WI38 (cell line): ENCODE measurements around the gene RPS29.

Source experiments
- H3K4me3 ChIP-seq: 2 replicates; pipeline ENCODE4 v1.5.1; 2011; ENCODE audit warnings: low read depth, mild to moderate bottlenecking, control low read depth, low read length
- CTCF ChIP-seq: IDR thresholded peaks from 2 replicates; pipeline ENCODE4 v1.5.1; 2012; ENCODE audit warnings: low read depth, mild to moderate bottlenecking, control low read depth, low read length

RPS29 gene

GRCh38 chr14:49585803-49586672, at the start of gene RPS29:
RPS29 (minus strand) TSS chr14:49586380; CDS start chr14:49586346, 34 bp downstream.
- TF ChIP-seq CTCF: no peak
- peak within 1 kb of the TSS; percentile 77 for H3K4me3 ChIP-seq

- no peak for TF ChIP-seq CTCF
- H3K4me3 ChIP-seq: peak within 1 kb of the TSS; percentile 94
Measured at GRCh38 chr14:49634547-49635334, 48.6 kb upstream of the RPS29 start, which contains the start of gene DNAAF2. DNAAF2 (minus strand) TSS chr14:49635244; CDS start chr14:49635149, 95 bp downstream.

GRCh38 chr14:49633640-49634546, 47.7 kb upstream of the RPS29 start:
- H3K4me3 ChIP-seq: peak overlapping the region; percentile 94
- TF ChIP-seq CTCF: peak; percentile 70

- no peak for TF ChIP-seq CTCF
- no peak overlapping the region for H3K4me3 ChIP-seq
Measured at GRCh38 chr14:49623941-49624839, 38.0 kb upstream of the RPS29 start.

- no peak for TF ChIP-seq CTCF
- H3K4me3 ChIP-seq: peak overlapping the region; percentile 96
Measured at GRCh38 chr14:49623387-49623786, 37.2 kb upstream of the RPS29 start.

- peak overlapping the region; percentile 96 for H3K4me3 ChIP-seq
- TF ChIP-seq CTCF: no peak
Measured at GRCh38 chr14:49622022-49622607, 35.9 kb upstream of the RPS29 start.
